SHP77 treated with DMSO at 0.1 percent for 48 hours (cell line): ENCODE results near the gene PPP6R3.

Experiments
- DNase-seq: peaks from one replicate; lab custom pipeline; 2025; lab: John Stamatoyannopoulos, UW

Gene PPP6R3

DNA sequence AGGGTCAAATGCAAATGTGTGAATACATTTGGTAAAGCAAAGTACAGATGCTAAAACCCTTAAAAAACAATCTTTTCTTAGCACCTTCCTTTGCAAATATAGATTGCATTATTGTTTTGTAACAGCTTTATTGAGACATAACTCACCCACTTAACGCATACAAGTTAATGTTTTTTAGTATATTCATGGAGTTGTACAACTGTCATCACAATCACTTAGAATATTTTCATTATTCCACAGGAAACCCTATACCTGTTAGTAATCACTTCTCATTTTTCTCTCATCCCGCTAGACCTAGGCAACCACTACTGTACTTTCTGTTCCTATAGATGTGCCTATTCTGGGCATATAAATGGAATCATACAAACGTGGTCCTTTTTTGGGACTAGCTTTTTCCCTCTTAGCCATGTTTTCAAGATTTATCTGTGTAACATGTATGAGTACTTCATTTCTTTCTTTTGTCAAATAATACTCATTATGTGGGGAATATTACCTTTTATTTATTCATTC lies 34.7 kb downstream of the PPP6R3 start:
- no peak for DNase-seq

DNA sequence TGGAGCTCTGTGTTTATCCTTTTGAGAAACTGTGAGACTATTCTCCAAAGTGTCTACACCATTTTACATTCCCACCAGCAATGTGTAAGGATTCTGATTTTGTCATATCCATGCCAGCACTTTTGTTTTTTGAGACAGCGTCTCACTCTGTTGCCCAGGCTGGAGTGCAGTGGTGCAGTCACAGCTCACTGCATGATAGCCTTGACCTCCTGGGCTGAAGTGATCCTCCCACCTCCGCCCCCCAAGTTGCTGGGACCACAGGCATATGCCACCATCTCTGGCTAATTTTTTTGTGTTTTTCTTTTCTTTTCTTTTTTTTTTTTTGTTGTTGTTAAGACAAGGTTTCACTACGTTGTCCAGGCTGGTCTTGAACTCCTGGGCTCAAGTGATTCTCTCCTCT lies 35.3 kb downstream of the PPP6R3 start:
- DNase-seq: no peak

DNA sequence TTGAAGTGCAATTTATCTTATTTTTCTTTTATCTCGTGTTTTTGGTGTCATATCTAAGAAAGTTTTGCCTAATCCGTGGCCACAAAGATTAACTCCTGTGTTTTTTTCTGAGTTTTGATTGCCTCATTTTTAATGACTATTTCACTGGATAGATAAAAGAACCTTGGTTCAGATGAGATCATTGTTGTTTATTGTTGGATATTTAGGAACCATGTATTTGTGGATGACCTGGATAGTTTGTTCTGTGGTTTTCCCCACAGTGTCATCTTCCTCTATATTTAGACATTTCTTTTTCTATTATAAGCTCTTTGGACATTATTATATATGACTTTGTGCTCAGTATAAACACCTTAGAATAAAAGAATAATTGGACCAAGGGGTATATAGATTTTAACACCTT lies 37.2 kb downstream of the PPP6R3 start:
- DNase-seq: no peak

DNA sequence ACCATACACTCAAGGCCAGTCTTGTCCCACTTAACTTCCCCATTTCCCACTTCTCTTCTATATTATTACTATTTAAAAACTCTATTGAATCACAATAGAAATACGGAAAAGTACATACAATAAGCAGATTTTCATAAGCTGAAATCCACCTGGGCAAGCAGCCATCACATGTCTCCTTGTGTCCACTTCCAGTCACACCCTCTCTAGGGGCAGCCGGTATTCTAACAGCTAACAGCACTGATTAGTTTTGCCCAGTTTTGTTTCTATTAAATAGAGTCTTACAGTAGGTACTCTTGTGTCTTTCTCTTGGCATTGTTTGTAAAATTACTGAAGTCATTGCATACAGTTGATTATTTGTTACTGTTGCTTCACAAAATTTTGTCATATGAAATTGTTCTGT lies 37.8 kb downstream of the PPP6R3 start:
- no peak for DNase-seq

DNA sequence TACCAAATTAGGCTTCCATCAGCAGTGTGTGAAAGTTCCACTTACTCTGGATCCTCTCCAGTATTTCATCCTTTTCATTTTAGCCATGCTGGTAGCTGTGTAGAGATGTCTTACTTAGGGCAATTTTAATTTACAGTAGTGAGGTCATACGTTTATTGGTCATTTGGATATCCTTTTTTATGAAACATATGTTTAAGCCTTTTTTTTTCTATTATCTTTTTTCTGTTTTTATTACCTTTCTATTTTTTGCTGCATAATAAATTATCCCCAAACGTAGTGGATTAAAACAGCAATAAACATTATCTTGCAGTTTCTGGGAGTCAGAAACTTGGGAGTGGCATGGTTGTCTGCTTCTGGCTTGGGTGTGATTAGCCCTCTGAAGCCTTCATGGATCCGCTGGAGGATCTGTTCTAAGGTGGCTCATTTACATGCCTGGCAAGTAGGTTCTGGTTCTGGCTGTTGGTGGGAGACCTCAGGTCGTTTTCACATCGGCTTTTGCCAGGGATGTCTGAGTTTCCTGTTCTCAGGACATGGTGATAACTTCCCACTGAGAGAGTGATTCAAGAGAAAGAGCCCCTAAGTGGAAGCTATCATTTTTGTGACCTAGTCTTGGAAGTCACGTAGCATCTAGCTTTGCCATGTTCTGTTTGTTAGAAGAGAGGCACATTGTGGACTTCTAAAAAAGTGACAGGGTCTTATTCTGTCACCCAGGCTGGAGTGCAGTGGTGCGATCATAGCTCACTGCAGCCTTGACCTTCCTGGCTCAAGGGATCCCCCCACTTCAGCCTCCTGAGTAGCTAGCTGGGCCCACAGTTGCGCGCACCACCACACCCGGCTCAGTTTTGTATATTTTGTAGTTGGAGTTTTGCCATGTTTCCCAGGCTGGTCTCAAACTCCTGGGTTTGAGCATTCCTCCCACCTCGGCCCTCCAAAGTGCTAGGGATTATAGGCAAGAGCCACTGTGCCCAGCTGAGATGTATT lies 38.6 kb downstream of the PPP6R3 start:
- no peak for DNase-seq

DNA sequence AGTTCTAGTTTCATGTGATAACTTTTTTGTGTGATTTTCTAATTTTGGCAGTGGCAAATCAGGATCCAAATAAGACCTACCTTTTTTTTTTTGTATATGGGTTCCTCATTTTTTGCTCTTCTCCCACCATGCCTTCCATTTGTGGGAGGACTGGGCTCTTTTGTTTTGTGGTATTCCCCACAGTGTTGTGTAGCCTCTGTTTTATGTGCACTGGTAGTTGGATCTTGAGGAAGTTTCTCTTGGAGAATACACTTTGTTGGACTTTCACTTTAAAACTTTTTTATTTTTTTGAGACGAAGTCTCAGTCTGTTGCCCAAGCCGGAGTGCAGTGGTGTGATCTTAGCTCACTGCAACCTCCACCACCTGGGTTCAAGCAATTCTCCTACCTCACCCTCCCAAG lies 39.7 kb downstream of the PPP6R3 start:
- no peak for DNase-seq

DNA sequence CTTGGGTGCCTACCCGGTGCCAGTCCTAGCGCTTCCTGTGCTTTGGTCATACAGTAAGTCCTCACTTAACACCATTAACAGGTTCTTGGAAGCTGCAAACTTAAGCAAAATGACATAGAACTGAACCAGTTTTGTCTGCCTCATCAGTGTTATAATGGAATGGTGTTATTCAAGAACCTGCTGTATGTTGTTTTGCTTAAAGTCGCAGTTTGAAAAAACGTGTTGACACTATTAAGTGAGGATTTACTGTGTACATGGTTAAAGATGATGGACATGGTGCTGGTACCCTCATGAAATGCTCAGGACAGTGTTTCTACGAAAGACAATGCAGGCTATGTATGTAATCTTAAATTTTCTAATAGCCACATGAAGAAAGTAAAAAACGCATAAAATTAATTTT lies 41.3 kb downstream of the PPP6R3 start:
- no peak for DNase-seq

DNA sequence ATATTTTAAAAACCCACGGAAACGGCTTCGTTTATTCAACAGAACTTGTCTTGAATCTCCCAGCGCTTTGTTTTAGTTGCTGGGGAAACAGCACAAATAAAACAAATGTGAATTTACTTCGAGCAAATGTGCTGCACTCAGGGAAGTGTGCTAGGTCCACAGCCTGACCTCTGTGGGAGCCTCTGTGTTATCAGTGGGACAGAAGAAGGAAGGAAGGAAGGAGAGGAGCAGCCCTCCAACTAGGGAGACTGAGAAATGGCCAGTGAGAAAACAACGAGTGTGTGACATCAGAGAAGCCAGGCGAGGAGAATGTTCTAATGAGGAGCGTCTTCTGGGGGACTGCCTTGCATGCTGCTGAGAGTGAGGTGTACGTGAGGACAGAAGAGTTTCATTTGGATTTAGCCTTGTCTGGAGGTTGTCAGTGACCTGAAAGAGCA lies 42.7 kb downstream of the PPP6R3 start:
- no peak for DNase-seq

DNA sequence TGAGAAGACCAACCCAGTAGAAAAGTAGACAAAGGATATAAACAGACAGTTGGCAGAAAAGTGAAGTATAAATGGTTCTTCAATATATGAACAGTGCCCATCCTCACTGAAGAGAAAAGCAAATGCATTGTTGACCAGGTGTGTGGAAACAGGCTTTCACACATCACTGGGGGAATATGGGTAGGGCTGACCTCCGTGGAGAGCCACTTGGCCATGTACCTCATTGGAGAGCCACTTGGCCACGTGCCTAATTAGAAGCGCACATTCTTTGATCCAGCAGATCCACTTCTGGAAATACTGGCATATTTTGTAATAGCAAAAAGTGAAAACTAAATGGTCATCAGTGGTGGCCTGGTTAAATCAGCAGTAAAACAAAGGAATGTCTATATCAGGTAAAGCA lies 43.2 kb downstream of the PPP6R3 start:
- no peak for DNase-seq

DNA sequence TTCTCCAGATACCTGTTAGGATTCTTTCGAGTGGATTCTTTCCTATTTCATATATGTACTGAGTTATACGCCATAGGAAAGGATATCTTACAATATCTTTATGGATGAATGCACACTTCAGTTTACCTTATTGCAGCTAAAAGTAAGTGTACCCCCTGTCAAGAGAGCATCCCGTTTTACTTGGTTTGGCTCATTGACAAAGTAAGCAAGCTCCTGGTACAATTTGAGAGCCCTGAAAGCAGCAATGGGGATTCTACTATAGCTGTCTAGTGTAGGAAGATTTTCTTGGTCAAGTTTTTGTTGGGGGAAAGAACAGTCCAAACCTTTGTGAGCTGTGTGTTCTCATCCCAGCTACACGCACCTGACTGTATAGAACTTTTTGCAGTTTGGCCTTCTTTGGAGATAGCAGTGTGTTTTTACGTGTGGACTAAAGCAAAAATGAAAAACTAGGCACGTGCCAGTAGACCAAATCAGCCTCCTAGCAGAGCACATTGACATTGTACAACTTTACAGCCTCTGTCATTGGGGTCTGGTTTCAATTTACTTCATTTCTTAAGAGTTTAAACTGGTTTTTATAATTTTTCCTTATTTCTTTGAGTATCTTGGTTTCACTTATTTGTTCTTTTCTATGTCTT lies 44.0 kb downstream of the PPP6R3 start:
- no peak for DNase-seq

DNA sequence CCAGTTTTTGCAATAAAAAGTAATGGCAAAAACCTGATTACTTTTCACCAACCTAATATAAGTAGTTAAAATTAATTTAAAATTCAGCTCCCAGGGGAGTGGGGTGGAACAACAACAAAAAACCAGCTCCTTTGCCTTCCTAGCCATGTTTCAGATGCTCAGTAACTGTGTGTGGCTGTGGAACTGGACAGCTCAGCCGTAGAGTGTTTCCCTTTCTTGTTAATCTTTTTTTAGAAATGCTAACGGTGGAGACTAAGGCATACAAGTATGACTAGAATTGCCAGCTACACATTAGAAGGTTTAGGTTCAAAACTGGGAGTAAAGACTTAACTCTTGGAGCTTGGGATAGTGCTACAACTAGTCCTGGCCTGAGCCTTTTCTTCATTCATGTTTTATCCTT lies 45.0 kb downstream of the PPP6R3 start:
- no peak for DNase-seq

DNA sequence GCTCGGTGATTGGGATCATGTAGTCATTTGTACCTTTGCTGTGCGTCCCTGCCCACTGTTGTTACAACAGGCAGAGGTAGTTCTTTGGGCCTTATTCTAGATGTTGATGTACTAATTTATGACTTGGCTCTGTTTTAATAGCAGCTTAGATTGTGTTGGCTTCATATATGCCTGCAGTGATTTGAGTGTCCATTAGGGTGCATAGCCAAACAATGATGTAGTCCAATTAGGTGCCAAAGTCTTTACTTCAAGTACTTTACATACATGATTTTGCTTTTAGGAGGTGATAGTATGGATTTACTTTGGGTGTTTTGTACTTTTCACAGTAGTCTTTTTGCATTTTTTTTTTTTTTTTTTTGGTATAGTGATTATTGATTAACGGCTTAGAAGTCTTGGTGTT lies 46.4 kb downstream of the PPP6R3 start:
- DNase-seq: no peak

DNA sequence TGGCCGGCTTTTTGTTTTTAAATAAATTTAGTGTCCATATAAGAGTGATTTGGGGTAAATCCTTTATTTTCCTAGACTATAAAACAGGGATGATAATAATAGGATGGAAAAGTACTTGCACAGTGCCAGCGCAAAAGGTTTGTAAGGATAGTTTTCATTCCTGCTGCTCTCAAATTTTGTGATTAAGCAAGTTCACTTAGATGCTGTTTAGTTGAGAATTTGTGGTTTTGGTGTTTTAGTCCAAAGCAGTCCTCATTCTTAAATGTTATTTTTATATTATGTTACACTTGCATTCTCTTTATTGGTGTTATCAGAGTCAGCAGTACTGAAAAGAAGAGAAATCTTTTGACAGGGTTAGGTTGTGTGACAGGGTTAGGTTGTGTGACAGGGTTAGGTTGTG lies 47.9 kb downstream of the PPP6R3 start:
- DNase-seq: no peak

DNA sequence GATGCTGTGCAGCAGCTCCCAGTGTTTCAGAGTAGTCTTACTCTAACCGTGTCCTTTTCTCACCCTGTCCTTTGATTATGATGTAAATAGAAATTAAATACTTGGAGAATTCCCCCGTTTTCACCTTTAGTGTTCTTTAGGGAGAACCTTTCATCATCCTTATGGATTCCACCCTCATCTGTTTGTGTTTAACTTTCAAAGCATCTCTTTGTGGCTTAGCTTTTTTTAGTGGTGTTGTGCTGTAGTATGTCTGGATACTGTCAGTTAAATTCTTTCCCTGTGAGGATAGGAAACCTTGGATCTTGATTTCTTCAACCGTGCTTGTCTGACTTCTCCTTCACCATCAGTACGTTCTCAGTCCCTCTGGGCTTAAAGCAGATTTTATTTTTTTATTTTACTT lies 48.5 kb downstream of the PPP6R3 start:
- no peak for DNase-seq

DNA sequence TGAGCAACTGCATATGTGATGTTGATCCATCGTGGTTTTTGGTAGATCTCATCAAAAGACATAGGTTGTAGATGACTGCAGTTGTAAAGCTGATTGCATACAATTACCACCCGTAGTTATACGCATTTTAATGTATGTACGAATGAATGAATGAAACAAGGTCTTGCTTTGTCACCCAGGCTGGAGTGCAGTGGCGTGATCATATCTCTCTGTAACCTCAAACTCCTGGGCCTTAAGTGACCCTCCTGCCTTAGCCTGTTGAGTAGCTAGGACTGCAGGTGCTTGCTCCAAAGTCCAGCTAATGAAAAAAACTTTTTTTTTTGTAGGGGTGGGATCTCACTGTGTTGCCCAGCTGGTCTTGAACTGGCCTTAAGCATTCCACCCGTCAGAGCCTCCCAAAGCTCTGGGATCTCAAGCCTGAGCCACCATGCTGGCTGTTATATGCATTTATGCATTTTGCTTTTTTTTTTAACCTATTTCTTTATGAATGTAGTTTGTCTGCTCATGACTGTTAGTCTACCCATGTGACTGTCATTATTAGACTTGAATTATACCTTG lies 53.5 kb downstream of the PPP6R3 start:
- DNase-seq: no peak

DNA sequence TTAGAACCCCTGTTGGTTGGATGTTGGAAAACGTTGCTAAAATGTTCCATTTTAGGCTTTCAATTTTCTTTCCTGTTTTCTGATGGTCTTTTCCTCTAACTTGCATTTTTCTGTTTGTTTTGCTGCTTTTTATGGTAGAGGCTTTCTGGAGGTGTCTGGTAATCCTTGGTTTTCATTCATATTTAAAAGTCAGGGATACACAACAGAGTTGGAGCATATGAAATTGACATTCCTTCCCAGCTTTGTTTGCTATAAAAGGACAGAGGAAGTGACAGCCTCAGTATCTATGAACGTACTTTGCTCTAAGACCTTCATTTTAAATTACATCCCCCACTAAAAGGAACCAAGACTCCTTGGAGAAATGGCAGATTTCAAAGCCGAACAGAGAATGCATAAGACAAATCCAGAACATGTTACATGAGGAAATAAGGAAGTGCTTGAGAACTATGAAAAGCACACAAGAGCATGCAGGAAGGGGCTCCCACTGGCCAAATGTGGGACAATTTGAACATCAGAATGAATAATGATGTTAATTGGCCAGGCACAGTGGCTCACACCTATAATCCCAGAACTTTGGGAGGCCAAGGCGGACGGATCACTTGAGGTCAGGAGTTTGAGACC lies 56.7 kb downstream of the PPP6R3 start:
- no peak for DNase-seq

DNA sequence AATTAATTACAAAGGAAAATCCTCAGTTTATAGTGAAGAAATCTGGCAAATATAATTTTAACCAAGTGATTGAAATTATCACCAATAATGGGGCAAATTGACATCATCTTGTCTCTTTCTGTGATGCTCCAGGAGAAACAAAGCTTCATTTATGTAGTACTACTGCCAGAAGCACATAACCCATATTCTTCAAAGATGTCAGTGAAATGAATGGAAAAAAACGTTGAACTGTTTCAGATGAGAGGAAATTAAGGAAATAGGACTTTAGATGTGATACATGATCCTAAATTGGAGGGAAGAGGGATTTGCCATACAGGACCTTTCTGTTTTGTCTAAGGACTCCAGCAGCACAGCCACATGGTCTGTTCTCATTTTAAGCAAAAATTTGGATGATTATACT lies 57.6 kb downstream of the PPP6R3 start:
- no peak for DNase-seq

DNA sequence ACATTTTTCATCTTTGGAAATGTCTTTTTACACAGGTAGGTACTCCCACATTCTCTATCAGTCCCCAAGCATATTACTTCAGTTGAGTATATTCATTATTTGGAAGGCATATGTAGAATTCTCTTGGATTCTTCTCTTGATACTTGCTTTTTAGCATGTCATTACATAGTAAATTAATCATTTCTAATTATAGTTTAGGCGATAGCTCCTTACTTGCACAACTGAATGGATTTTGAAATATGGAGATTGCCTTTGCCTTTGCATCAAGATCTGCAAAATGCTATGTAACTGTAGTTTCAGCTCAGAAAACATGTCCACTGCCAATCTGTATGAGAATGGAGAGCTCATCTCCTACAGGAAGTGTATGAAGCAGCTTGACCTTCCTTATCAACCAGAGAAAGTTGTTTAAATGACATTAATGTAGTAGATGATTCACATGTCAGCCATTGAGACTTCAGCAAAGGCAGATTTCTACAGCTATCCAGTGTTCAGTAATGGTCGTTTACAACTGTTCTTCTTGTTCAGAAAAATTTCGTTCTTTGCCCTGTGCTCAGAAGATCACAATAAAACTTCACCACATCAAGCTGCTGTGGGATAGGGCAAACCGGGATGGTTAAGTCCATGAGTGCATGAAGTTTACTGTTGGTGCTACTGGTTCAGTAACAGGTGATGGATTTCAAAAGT lies 61.6 kb downstream of the PPP6R3 start:
- DNase-seq: no peak

DNA sequence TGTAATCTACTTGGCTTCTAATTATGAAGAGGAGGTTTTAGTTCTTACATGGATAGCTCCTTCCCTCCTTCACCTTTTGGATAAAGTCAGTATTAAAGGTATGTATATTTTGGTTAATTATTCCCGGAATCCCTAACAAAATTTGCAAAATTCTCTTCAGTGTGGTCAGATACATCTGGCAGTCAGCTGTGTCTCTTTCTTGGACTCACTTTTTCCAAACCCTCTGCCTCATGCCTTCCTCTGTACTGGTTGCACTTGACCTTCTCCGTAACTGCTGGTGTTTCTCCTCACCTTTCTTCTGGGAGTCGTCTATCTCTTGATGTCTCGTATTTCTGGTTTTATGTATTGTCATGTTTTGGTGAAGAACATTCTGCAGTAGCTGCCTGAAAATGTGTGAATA lies 62.5 kb downstream of the PPP6R3 start:
- no peak for DNase-seq

DNA sequence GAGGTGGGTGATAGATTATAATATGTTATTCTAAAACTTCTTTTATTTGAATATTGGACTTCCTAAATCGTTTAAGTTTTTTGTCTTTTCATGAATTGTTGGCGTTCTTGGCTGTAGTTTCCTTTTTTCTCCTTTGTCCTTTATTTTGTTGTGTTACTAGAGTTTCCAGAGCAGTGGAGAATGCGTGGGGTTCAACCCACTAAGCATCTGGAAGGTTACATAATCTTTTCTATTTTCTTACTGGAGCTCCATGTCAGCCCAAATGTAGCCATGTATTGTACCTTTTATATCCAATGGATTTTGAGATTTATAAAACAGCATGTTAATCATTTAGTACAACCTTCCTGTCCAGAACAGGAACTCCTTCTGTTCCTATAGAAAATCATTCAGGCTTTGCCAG lies 63.2 kb downstream of the PPP6R3 start:
- DNase-seq: no peak

DNA sequence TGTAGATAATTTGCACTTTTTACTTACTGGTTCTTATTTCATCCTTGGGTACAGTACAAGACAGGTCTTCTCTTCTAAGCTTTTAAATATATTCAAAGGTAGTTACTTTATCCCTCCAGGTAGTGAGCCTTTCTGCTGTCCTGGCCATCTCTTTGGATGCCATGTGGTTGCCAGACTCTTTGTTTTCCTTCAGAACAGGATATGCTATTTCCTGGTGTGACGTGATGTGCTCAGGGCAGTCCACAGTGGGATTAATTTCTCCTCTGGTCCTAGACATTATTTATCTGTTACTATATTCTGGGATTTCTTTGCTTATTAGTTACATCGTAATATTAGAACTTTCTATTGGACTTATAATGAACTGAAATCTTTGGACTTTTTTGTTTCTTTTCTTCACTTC lies 63.7 kb downstream of the PPP6R3 start:
- no peak for DNase-seq

DNA sequence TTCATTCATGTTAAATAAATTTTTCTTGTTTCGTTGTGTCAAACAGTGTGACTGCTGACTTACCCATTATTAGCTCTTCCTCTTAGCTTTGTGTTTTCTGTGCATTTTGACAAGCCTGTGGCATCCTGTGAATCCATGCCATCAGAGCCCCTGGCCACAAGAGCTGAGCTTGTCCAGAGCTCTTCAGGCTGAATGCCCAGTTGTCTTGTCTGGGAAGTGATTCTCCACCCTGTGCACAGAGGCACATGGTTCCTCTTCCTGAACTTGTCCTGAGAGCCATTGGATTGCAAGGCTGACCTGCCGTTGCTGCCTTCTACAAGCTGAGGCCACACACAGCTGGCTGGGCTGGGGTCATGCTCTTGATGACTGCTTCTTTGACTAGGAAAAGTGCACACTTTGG lies 64.1 kb downstream of the PPP6R3 start:
- no peak for DNase-seq
